ENCODE data around the gene CENPVL1. TPM values are rescaled to one million over a fixed set of nuclear protein-coding genes. Genes with fewer than 3 reads are reported as not detected.

Gene CENPVL1
- not detected in 2 replicates for total RNA-seq

DNA sequence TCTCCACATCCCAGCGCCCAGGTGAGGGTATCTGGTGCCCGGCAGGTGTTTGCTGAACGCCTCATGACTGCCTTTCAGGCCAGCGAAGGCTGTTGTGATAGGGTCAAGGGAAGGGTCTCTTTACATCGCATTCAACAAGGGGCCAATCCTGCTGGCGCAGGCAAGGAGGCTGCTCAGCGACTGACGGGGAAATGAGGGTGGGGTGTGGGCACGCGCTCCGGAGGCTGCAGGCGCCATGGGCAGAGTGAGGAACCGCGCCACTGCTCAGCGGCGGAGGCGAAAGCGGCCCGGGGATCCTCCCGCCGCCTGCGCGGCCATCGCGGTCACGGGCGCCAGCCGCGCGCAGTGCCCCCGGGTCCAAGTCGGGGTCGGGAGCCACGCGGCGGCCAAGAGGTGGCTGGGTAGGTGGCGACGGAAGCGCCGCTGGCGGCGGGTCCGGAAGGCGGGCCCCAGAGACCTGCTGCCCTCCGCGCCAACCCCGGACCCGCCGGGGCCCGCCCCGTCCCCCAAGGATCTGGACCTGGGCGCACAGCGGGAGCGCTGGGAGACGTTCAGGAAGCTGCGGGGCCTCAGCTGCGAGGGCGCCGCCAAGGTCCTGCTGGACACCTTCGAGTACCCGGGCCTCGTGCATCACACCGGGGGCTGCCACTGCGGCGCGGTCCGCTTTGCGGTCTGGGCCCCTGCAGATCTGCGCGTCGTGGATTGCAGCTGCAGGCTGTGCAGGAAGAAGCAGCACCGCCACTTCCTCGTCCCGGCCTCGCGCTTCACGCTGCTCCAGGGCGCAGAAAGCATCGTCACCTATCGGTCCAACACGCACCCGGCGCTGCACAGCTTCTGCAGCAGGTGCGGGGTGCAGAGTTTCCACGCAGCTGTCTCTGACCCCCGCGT, at the start of gene CENPVL1:
Gene CENPVL1 (plus strand): TSS at position 236 of the 888 bp plus-strand sequence. CDS start 0 bp downstream, at position 236.

DNA sequence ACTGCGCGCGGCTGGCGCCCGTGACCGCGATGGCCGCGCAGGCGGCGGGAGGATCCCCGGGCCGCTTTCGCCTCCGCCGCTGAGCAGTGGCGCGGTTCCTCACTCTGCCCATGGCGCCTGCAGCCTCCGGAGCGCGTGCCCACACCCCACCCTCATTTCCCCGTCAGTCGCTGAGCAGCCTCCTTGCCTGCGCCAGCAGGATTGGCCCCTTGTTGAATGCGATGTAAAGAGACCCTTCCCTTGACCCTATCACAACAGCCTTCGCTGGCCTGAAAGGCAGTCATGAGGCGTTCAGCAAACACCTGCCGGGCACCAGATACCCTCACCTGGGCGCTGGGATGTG, 27.6 kb upstream of the CENPVL1 start, which contains the start of gene CENPVL2:
Gene CENPVL2 (minus strand): TSS at position 112 of the 343 bp plus-strand sequence. CDS start 0 bp downstream, at position 112.

GRCh38 chrX:51743179-51743957, 33.1 kb downstream of the CENPVL1 start, which contains the start of gene GSPT2:
Gene GSPT2 (plus strand): TSS chrX:51743442. CDS start chrX:51743627, 185 bp downstream.

Other genes starting within 250 kb of the CENPVL1 start
- gene NUDT11, start 213.9 kb upstream of the CENPVL1 start, total RNA-seq = 0.52 and 0.65 TPM in 2 replicates
- gene CENPVL3, start 91.6 kb upstream of the CENPVL1 start, total RNA-seq = not detected in 2 replicates
- gene CENPVL2, start 27.7 kb upstream of the CENPVL1 start, total RNA-seq = not detected in 2 replicates
- gene GSPT2, start 32.9 kb downstream of the CENPVL1 start, total RNA-seq = 3.4 and 5.4 TPM in 2 replicates
- gene MAGED1, start 183.1 kb downstream of the CENPVL1 start, total RNA-seq = 54.0 and 55.7 TPM in 2 replicates